Stimulated activated naive CD8-positive, alpha-beta T cell treated with anti-CD3 and anti-CD28 coated beads, Interleukin-15, amount 100 ng/mL, for 72 hours (primary cell): Measurements from ENCODE around the gene ENO2.

Experiments
- ATAC-seq: fragments of 150-1000 bp; cut with Tn5 transposase; 2 replicates; pipeline ENCODE4 v1.10.0; 2021; ENCODE audit warnings: mild to moderate bottlenecking, moderate library complexity
- DNase-seq, 2 donors: peaks; one replicate each; pipeline ENCODE4 v3.0.0; 2021 to 2022
- H3K27ac Mint-ChIP-seq, 2 donors: one replicate each; pipeline ENCODE4 v1.8.0; 2022; ENCODE audit warnings: mild to moderate bottlenecking in 2 of 2, mixed read lengths in 2 of 2, moderate library complexity in 2 of 2
- H3K27me3 Mint-ChIP-seq: one replicate; pipeline ENCODE4 v1.8.0; 2022; ENCODE audit warnings: mixed read lengths
- H3K4me1 Mint-ChIP-seq: one replicate; pipeline ENCODE4 v1.8.0; 2022; ENCODE audit warnings: mild to moderate bottlenecking, mixed read lengths
- H3K4me3 Mint-ChIP-seq, 2 donors: one replicate each; pipeline ENCODE4 v1.8.0; 2022; ENCODE audit warnings: mild to moderate bottlenecking in 2 of 2, mixed read lengths in 2 of 2, moderate library complexity in 1 of 2
- H3K9me3 Mint-ChIP-seq, 2 donors: one replicate each; pipeline ENCODE4 v1.8.0; 2022; ENCODE audit warnings: mixed read lengths in 2 of 2

ENO2 gene

DNA sequence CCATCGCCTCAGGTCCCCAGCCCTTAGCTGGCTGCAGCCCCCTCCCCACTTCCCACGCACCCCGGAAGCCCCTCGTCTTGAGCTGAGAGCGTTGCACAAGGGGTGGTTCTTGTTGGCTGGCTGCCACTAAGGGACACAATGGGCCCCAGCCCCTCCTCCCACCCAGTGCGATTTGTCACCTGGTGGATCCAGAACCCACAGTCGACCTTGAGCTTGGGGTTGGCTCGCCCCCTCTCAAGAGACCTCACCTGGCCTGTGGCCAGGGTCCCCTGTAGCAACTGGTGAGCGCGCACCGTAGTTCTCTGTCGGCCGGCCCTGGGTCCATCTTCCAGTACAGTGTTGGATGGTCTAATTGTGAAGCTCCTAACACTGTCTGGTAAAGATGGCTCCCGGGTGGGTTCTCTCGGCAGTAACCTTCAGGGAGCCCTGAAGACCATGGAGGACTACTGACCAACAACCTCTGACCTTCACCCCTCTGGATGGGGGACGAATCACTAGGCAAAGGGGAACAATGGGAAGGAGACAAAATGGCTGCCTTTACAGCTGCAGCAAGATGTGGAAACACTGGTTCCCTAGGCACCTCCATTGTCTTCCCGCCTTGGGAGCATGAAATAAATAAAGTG, 49.5 kb downstream of the ENO2 start:
- Mint-ChIP-seq H3K27ac (peak overlapping the region in 1 of 2 donors; percentile 93), H3K4me1 (peaks cover 96% of the 10 kb centered on the region), H3K27me3 (no peaks in the 10 kb centered on the region), H3K9me3 (no peaks in the 10 kb centered on the region), H3K4me3 (peak overlapping the region in 1 of 2 donors; percentile 24)
- ATAC-seq, result no peak
- peak in 1 of 2 donors; percentile 28 for DNase-seq

DNA sequence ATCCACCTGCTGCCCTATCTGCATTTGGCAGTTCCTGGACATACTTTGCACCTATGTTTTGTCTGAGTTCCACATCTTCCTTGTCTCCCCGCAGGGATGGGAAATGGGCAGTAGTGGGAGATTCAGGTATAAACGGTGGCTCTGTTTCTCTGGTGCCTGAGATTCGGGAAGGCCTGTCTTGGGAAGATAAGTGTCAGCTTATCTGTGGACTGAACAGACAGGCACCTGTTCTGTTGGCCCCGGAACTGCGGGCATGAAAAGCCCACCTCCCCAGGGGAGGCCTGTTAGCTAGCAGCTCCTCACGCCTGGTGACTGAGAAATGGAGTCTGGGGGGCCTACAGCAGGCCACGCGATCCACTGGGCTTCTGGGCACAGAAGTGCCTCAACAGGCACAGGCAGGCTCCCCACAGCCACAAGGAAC, 50.2 kb downstream of the ENO2 start:
- no peak for DNase-seq
- H3K27ac Mint-ChIP-seq, result peak overlapping the region; percentile 89 to 93
- H3K27me3 Mint-ChIP-seq, result no peaks in the 10 kb centered on the region
- H3K4me1 Mint-ChIP-seq, result peaks cover 96% of the 10 kb centered on the region
- no peak overlapping the region for H3K4me3 Mint-ChIP-seq
- H3K9me3 Mint-ChIP-seq, result no peaks in the 10 kb centered on the region
- no peak for ATAC-seq

DNA sequence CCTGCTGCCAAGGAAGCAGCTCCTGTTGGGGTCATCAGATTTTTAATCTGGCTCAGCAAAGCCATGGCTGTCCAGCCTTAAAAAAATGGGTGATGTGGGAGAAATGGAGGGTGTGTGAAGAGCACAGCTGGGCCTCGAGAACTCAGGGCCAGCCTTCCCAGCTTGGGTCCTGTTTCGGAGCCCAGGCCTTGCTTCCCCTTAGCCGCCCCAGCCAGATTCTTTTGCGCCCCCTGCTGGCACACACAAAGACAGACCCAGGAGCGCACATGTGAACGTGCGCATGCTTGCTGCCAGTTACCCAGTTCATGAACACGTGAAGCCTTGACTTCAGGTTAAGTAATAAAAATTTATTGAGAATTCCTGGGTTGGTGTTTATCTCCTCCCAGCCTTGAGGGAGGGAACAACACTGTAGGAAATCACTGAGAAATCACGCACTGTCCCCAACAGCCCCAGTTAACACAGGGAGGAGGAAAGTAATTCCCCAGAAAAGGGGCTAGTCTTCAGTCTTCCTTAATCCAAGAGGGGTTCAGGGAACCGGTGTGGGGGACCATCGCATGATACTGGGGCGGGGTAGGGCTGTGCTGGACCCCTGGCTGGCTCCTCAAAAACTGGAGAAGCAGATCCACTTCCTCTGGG, 50.8 kb downstream of the ENO2 start:
- Mint-ChIP-seq H3K9me3 (no peaks in the 10 kb centered on the region), H3K4me1 (peaks cover 91% of the 10 kb centered on the region), H3K4me3 (peak overlapping the region; percentile 0 to 11), H3K27me3 (no peaks in the 10 kb centered on the region), H3K27ac (peak overlapping the region; percentile 51 to 93)
- DNase-seq, result peak; percentile 82 to 87
- peak; percentile 48 for ATAC-seq

DNA sequence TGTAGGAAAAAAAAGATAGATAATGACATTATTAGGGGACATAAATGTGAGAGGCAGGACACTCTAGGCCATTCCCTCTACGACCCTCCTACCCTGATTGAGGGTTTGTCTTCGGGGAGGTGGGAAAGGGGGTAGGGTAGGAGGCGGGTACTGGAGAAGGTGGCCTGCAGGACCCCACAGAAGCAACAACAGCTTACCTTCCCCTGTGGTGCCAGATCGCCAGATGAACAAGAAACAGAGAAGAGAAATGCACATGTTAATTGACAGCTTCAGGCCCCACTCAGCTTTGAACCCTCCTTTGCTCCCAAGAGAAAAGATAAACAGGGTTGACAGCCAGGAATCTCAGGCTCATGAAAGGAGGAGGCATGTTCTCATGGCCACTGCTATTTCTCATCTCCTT, 51.3 kb downstream of the ENO2 start:
- ATAC-seq (no peak), DNase-seq (no peak)
- H3K27me3 Mint-ChIP-seq, result no peaks in the 10 kb centered on the region
- peak overlapping the region in 1 of 2 donors; percentile 93 for H3K27ac Mint-ChIP-seq
- no peaks in the 10 kb centered on the region for H3K9me3 Mint-ChIP-seq
- H3K4me1 Mint-ChIP-seq, result peaks cover 87% of the 10 kb centered on the region
- peak overlapping the region in 1 of 2 donors; percentile 11 for H3K4me3 Mint-ChIP-seq

DNA sequence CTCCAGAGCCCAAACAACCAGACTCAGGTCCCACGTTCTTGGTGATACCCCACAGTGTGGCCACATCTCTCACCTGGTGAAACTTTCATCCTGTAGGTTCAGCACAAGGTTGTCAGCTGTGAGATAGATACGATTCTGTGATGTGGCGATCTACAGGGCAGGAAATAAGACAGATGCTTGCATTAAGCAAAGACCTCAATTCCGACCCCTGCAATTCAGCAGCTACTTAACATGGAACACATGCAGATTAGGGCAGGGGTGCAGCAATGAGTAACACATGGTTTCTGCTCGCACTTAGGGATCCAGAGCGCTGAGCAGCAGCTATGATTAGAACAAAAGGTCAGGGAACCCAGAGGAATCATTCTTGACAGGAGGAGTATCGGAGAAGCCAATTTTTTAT, 52.0 kb downstream of the ENO2 start:
- H3K27ac Mint-ChIP-seq, result peak overlapping the region; percentile 57 to 75
- no peak overlapping the region for H3K4me3 Mint-ChIP-seq
- H3K4me1 Mint-ChIP-seq, result peaks cover 84% of the 10 kb centered on the region

DNA sequence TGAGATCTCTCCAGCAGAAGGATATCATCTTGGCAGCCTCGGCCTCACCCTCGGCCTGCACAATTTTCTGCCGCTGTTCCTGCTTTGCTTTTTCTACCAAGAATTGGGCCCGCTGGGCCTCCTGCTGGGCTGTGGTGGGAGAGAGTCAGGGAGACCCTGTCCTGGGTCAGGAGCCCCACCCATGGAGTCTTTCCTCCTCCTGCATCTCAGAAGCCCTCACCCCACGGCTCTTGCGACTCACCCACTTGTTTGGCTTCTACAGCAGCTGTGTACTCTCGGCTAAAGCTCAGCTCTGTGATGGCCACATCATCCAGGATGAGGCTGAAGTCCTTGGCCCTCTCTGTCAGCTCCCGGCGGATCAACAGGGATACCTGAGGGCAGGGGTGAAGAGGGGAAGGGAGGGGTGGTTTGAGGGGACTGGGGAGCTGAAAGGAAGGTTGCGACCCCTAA, 53.3 kb downstream of the ENO2 start:
- no peak for DNase-seq
- H3K27ac Mint-ChIP-seq, result peak overlapping the region; percentile 23 to 95
- ATAC-seq, result no peak
- H3K4me3 Mint-ChIP-seq, result peak overlapping the region; percentile 14 to 20
- no peaks in the 10 kb centered on the region for H3K27me3 Mint-ChIP-seq
- no peaks in the 10 kb centered on the region for H3K9me3 Mint-ChIP-seq
- H3K4me1 Mint-ChIP-seq, result peaks cover 84% of the 10 kb centered on the region

More for the DNA sequence above, 52.0 kb downstream of the ENO2 start:
- ATAC-seq (no peak), DNase-seq (no peak)
- no peaks in the 10 kb centered on the region for H3K27me3 Mint-ChIP-seq
- no peaks in the 10 kb centered on the region for H3K9me3 Mint-ChIP-seq

DNA sequence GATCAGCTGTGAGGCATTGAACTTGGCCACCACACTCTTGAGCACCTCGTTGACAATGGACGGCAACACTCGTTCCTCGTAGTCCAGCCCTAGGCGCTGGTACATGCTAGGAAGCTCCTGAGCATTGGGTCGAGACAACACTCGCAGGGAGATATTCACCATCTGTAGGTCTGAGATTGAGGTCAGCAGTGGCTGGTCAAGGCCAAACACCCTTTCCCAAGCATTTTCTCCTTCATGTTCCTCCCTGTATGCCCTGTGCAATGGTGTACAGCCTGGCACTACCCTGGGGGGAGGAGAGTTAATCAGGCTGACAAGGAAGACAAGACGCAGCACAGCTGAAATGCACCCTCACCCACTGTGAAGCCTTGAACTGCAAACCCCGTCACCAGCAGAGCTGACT, 54.0 kb downstream of the ENO2 start:
- no peaks in the 10 kb centered on the region for H3K27me3 Mint-ChIP-seq
- DNase-seq (no peak), ATAC-seq (no peak)
- H3K4me1 Mint-ChIP-seq, result peaks cover 85% of the 10 kb centered on the region
- no peaks in the 10 kb centered on the region for H3K9me3 Mint-ChIP-seq
- peak overlapping the region; percentile 99 to 100 for H3K4me3 Mint-ChIP-seq
- peak overlapping the region; percentile 100 for H3K27ac Mint-ChIP-seq

DNA sequence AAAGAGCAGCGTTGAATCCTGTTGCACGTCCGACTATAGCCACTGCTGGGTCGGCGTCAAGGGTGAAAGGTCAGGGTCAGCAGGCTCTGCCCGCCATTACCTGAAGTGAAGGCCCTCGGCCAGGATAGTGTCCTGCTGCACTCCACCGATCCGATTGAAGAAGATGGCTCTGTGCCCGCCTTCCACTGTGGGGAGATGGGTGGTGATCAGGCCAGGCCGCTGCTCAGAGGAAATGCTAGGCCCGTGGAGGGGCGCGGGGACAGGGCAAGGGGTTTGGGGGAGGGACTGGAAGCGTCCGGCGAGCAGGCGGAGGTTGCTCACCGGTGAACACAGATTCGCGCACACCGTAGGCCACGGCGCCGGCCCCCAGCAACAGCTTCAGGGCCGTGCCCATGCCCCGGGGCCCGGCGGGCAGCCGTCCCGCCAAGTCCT, 55.7 kb downstream of the ENO2 start:
- no peak for DNase-seq
- peak overlapping the region; percentile 100 for H3K27ac Mint-ChIP-seq
- H3K9me3 Mint-ChIP-seq, result no peaks in the 10 kb centered on the region
- H3K4me1 Mint-ChIP-seq, result peaks cover 85% of the 10 kb centered on the region
- peak overlapping the region; percentile 99 to 100 for H3K4me3 Mint-ChIP-seq
- ATAC-seq, result peak; percentile 45
- no peaks in the 10 kb centered on the region for H3K27me3 Mint-ChIP-seq
